HEK293T (cell line): ENCODE data around the gene WNK1.

Source experiments
- CTCF ChIA-PET: fragments of 350-600 bp; formaldehyde crosslinking; extraction: SDS; loops from one replicate; lab custom pipeline; 2021; ENCODE audit warnings: antibody characterized with exemption, inconsistent platforms; lab: Yijun Ruan, JAX
- POLR2A ChIA-PET: fragments of 350-600 bp; formaldehyde crosslinking; extraction: SDS; loops from one replicate; lab custom pipeline; 2020; ENCODE audit warnings: antibody characterized with exemption, inconsistent platforms; lab: Yijun Ruan, JAX
- DNase-seq: peaks from one replicate; pipeline ENCODE4 v3.0.0; 2012; ENCODE audit warnings: mixed read lengths; ENCODE audit errors: extremely low spot score
- ARNT ChIP-seq: fragments of 450-650 bp; IDR thresholded peaks from 2 replicates; pipeline ENCODE4 v1.6.1; 2017; ENCODE audit warnings: mild to moderate bottlenecking
- BHLHE40 ChIP-seq: fragments of 450-650 bp; IDR thresholded peaks from 2 replicates; pipeline ENCODE4 v1.6.1; 2016; ENCODE audit warnings: mild to moderate bottlenecking, moderate library complexity, borderline replicate concordance
- CTBP1 ChIP-seq: fragments of 450-650 bp; IDR thresholded peaks from 2 replicates; pipeline ENCODE4 v1.6.1; 2016; ENCODE audit warnings: borderline replicate concordance
- ELF4 ChIP-seq: fragments of 450-650 bp; IDR thresholded peaks from 2 replicates; pipeline ENCODE4 v1.6.1; 2017; ENCODE audit warnings: antibody characterized with exemption
- FOXA1 ChIP-seq: fragments of 450-650 bp; IDR thresholded peaks from 2 replicates; pipeline ENCODE4 v1.6.1; 2016; ENCODE audit warnings: mild to moderate bottlenecking
- FOXK2 ChIP-seq: fragments of 450-650 bp; IDR thresholded peaks from 2 replicates; pipeline ENCODE4 v1.6.1; 2016; ENCODE audit warnings: mild to moderate bottlenecking
- FOXM1 ChIP-seq: fragments of 450-650 bp; IDR thresholded peaks from 2 replicates; pipeline ENCODE4 v1.6.1; 2017; ENCODE audit warnings: mild to moderate bottlenecking, borderline replicate concordance
- HDGF ChIP-seq: fragments of 450-650 bp; IDR thresholded peaks from 2 replicates; pipeline ENCODE4 v1.6.1; 2017; ENCODE audit warnings: antibody characterized with exemption, borderline replicate concordance
- L3MBTL2 ChIP-seq: fragments of 450-650 bp; conservative IDR thresholded peaks from 2 replicates; pipeline ENCODE4 v1.6.1; 2016; ENCODE audit warnings: mild to moderate bottlenecking
- LEF1 ChIP-seq: fragments of 450-650 bp; IDR thresholded peaks from 2 replicates; pipeline ENCODE4 v1.6.1; 2017; ENCODE audit warnings: mild to moderate bottlenecking, borderline replicate concordance
- NFRKB ChIP-seq: fragments of 450-650 bp; IDR thresholded peaks from 2 replicates; pipeline ENCODE4 v1.6.1; 2016; ENCODE audit warnings: mild to moderate bottlenecking, moderate library complexity
- PKNOX1 ChIP-seq: fragments of 450-650 bp; IDR thresholded peaks from 2 replicates; pipeline ENCODE4 v1.6.1; 2016
- SP1 ChIP-seq: fragments of 450-650 bp; IDR thresholded peaks from 2 replicates; pipeline ENCODE4 v1.6.1; 2017
- SUZ12 ChIP-seq: fragments of 450-650 bp; IDR thresholded peaks from 2 replicates; pipeline ENCODE4 v1.6.1; 2016; ENCODE audit warnings: mild to moderate bottlenecking
- TARDBP ChIP-seq: fragments of 450-650 bp; IDR thresholded peaks from 2 replicates; pipeline ENCODE4 v1.6.1; 2016
- ZNF384 ChIP-seq: fragments of 450-650 bp; IDR thresholded peaks from 2 replicates; pipeline ENCODE4 v1.6.1; 2016

The WNK1 gene

DNA sequence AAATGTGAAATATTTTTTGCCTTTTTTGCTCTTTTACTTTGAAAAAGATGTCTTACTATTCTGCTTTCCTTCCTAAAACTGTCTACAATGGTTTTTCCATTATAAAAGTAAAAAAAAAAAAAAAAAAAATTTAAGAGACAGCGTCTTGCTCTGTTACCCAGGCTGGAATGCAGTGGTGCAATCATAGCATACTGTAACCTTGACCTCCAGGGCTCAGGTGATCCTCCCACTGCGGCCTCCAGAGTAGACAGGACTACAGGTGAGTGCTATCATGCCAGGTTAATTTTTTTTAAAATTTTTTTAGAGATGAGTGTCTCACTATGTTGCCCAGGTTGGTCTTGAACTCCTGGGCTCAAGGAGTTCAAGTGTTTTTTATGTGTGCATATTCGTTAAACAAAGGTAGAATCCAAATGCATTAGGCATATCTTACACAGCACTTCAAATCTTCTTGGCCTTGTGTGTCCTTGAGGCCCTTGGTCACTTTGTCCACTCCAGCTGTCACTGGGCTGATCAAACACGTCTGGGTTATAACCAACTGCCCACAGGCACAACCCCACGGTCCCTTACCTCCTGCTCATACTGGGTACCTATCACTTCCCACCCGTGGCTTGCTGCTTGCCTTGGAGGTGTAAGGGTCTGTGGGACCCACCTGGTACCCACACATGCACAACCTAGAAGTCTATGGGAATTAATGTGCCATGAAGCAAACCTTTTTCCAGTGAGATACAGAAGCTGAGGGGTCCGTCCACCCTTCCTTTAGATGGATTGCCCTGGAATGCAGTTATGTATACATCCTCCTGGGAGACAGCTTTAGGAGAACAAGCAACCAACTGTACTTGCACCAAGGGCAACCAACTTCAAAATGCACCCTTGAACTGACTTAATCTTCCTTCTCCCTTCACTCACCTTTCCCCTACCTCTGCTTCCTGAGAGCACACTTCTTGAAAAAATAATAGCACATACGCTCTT is 184.3 kb downstream of the WNK1 start:
- ChIA-PET CTCF (no interaction called here), POLR2A (interaction anchor here (0.6 to 1.1 kb wide), 2 partner anchors 13 to 186 kb away, joined by 3 to 4 read pairs; partner anchors contain the start of gene RAD52)
- TF ChIP-seq FOXA1 (no peak), FOXK2 (no peak), L3MBTL2 (no peak), ARNT (no peak), LEF1 (no peak), ELF4 (no peak), SUZ12 (no peak), TARDBP (no peak)
- no peak for DNase-seq

- POLR2A ChIA-PET = no interaction called here
- TF ChIP-seq FOXA1 (no peak), SUZ12 (no peak), BHLHE40 (no peak), FOXK2 (no peak), ZNF384 (no peak), SP1 (no peak), HDGF (no peak)
- CTCF ChIA-PET = interaction anchor here (0.6 kb wide), 1 partner anchor 11 kb away, joined by 4 read pairs; the partner anchor contains the start of gene RAD52
- DNase-seq = no peak
Measured at GRCh38 chr12:938810-939209, 186.4 kb downstream of the WNK1 start.

GRCh38 chr12:943051-943450 is 190.7 kb downstream of the WNK1 start:
- no peak for DNase-seq
- POLR2A ChIA-PET = no interaction called here
- TF ChIP-seq CTBP1 (no peak), TARDBP (no peak), NFRKB (no peak), SP1 (no peak), ARNT (no peak), FOXK2 (no peak), SUZ12 (no peak), L3MBTL2 (no peak), PKNOX1 (no peak), BHLHE40 (no peak), ELF4 (no peak), FOXM1 (no peak), HDGF (no peak), FOXA1 (no peak), ZNF384 (no peak), LEF1 (no peak)
- CTCF ChIA-PET = no interaction called here

DNA sequence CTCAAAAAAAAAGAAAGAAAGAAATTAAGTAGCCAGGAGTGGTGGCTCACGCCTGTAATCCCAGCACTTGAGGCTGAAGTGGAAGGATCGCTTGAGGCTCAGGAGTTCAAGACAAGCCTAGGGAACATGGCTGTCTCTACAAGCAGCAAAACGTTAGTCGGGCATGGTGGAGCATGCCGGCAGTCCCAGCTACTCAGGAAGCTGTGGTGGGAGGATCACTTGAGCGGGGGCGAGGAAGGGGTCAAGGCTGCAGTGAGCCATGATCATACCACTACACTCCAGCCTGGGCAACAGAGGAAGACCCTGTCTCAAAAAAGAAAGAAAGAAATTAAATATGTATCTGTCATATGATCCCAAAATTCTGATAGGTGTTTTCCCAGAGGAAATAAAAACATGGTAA is 191.8 kb downstream of the WNK1 start:
- ChIA-PET CTCF (no interaction called here), POLR2A (no interaction called here)

DNA sequence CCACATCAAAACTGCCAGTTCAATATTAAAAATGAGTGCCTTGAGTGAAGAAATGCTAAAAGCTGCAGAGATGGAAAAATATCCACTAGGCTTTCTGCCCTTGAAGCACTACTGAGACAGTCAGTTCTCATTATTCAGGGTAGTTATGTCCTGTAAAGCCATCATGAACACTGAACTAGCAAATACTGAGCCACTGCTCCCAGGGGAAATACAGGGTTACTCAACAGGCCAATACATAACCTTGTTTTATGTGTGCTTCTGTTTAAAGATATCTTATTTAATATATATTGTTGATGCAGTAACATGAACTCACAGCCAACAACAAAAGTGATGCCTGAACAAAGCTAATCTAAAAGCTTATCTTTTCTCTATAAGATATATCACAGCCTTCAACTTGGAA is 193.8 kb downstream of the WNK1 start:
- ChIA-PET CTCF (interaction anchor here (0.6 to 1.1 kb wide), 3 partner anchors 22 to 827 kb away, joined by 4 to 6 read pairs (median 4); no protein-coding TSS in a partner anchor), POLR2A (interaction anchor here (0.8 kb wide), 1 partner anchor 630 kb away, joined by 3 read pairs; no protein-coding TSS in a partner anchor)
- DNase-seq = no peak
- no peak for TF ChIP-seq FOXA1
- no peak for TF ChIP-seq FOXM1
- TF ChIP-seq HDGF = no peak
- no peak for TF ChIP-seq BHLHE40
- TF ChIP-seq PKNOX1 = no peak
- no peak for TF ChIP-seq SUZ12
- TF ChIP-seq CTBP1 = no peak
- TF ChIP-seq ZNF384 = no peak
- TF ChIP-seq ELF4 = no peak

More for the DNA sequence above, 191.8 kb downstream of the WNK1 start:
- DNase-seq = no peak
- no peak for TF ChIP-seq SUZ12
- TF ChIP-seq FOXK2 = no peak
- no peak for TF ChIP-seq FOXM1
- no peak for TF ChIP-seq NFRKB
- TF ChIP-seq CTBP1 = no peak
- TF ChIP-seq PKNOX1 = no peak
- TF ChIP-seq ARNT = no peak
- TF ChIP-seq ELF4 = no peak
- no peak for TF ChIP-seq ZNF384
- no peak for TF ChIP-seq SP1
- no peak for TF ChIP-seq TARDBP
- TF ChIP-seq L3MBTL2 = no peak
- TF ChIP-seq LEF1 = no peak
- TF ChIP-seq HDGF = no peak
- no peak for TF ChIP-seq FOXA1
- no peak for TF ChIP-seq BHLHE40
